CD8-positive, alpha-beta memory T cell (primary cell): ENCODE measurements around the gene BRSK1. TPM values are rescaled to one million over a fixed set of nuclear protein-coding genes. Genes with fewer than 3 reads are reported as not detected.

Experiments used
- CTCF ChIA-PET: fragments of 350-600 bp; sonication (Branson Sonifier 250); formaldehyde crosslinking; loops from one replicate; lab custom pipeline; 2021; ENCODE audit warnings: antibody characterized with exemption; lab: Charles Lee
- POLR2A ChIA-PET: fragments of 350-600 bp; sonication (Branson Sonifier 250); formaldehyde crosslinking; loops from one replicate; lab custom pipeline; 2021; ENCODE audit warnings: antibody characterized with exemption; lab: Charles Lee
- DNase-seq, 5 donors: peaks; one replicate each; pipeline versions ENCODE4 v3.0.0 to v3.0.0-alpha.2; 2020 to 2022; ENCODE audit warnings: mixed read lengths in 1 of 5
- H3K27ac ChIP-seq: one replicate; pipeline ENCODE4 v1.7.0; 2013; ENCODE audit warnings: low read depth, mild to moderate bottlenecking, low read length, moderate library complexity
- H3K27me3 ChIP-seq: 2 replicates; pipeline ENCODE4 v1.7.0; 2013; ENCODE audit warnings: low read length, mild to moderate bottlenecking; ENCODE audit not compliant: insufficient read depth, poor library complexity, severe bottlenecking
- H3K36me3 ChIP-seq: 2 replicates; pipeline ENCODE4 v1.7.0; 2013; ENCODE audit warnings: mild to moderate bottlenecking, low read length, moderate library complexity; ENCODE audit not compliant: insufficient read depth
- H3K4me1 ChIP-seq: 2 replicates; pipeline ENCODE4 v1.7.0; 2013; ENCODE audit warnings: mild to moderate bottlenecking, low read length, moderate library complexity; ENCODE audit not compliant: insufficient read depth
- H3K4me3 ChIP-seq: 2 replicates; pipeline ENCODE4 v1.7.0; 2013; ENCODE audit warnings: mild to moderate bottlenecking, low read length
- H3K9me3 ChIP-seq: 2 replicates; pipeline ENCODE4 v1.7.0; 2013; ENCODE audit warnings: mild to moderate bottlenecking, low read length
- H3K27ac Mint-ChIP-seq, 8 donors: one replicate each; pipeline ENCODE4 v1.8.0; 2020 to 2021; ENCODE audit warnings: mixed read lengths in 8 of 8, mild to moderate bottlenecking in 6 of 8, inconsistent platforms in 3 of 8, moderate library complexity in 3 of 8
- H3K27me3 Mint-ChIP-seq, 2 donors: one replicate each; pipeline ENCODE4 v1.8.0; 2020 to 2021; ENCODE audit warnings: mixed read lengths in 2 of 2, mild to moderate bottlenecking in 1 of 2, moderate library complexity in 1 of 2
- H3K36me3 Mint-ChIP-seq, 3 donors: one replicate each; pipeline ENCODE4 v1.8.0; 2020 to 2021; ENCODE audit warnings: mixed read lengths in 3 of 3, inconsistent platforms in 1 of 3, mild to moderate bottlenecking in 1 of 3
- H3K4me1 Mint-ChIP-seq, 3 donors: one replicate each; pipeline ENCODE4 v1.8.0; 2020 to 2021; ENCODE audit warnings: mixed read lengths in 3 of 3, inconsistent platforms in 1 of 3, mild to moderate bottlenecking in 1 of 3
- H3K4me3 Mint-ChIP-seq, 7 donors: one replicate each; pipeline ENCODE4 v1.8.0; 2020 to 2021; ENCODE audit warnings: mixed read lengths in 7 of 7, mild to moderate bottlenecking in 6 of 7, moderate library complexity in 4 of 7, inconsistent platforms in 2 of 7
- H3K9me3 Mint-ChIP-seq, 5 donors: one replicate each; pipeline ENCODE4 v1.8.0; 2020 to 2022; ENCODE audit warnings: mixed read lengths in 5 of 5, mild to moderate bottlenecking in 3 of 5, moderate library complexity in 2 of 5, inconsistent platforms in 1 of 5
- polyA plus RNA-seq: library from polyadenylated mRNA; unstranded; fragments of 300-500 nt; fragmentation: Illumina TruSeq; gene quantifications from one replicate; pipeline ENCODE4 v1.2.3, GENCODE V29; 2021
- total RNA-seq, 2 experiments: library from RNA; stranded (reverse); gene quantifications; one replicate each; pipeline ENCODE4 v1.2.3, GENCODE V29; 2021

The BRSK1 gene
- total and polyA plus RNA-seq, 3 experiments from 2014 or later = 0.82 to 5.7 (median 4.1) TPM

- H3K36me3 ChIP-seq = no peaks in the 10 kb centered on the region
- peak in 2 of 5 donors; percentile 14 to 35 for DNase-seq
- H3K27me3 ChIP-seq = no peaks in the 10 kb centered on the region
- H3K9me3 ChIP-seq = no peaks in the 10 kb centered on the region
- ChIA-PET CTCF (interaction anchor here (1.1 to 1.2 kb wide), 2 partner anchors 23 to 45 kb away, joined by 3 to 6 read pairs; partner anchors contain the start of gene HSPBP1), POLR2A (interaction anchor here (0.7 to 4.7 kb wide), 5 partner anchors 23 to 398 kb away, joined by 3 to 15 read pairs (median 6); partner anchors contain the start of genes HSPBP1, KMT5C and U2AF2)
- H3K9me3 Mint-ChIP-seq = no peaks in the 10 kb centered on the region
- H3K27me3 Mint-ChIP-seq = peaks cover 0 to 3% of the 10 kb centered on the region in 2 donors
- H3K27ac ChIP-seq = peak overlapping the region; percentile 83
- H3K27ac Mint-ChIP-seq = peak overlapping the region; percentile 95 to 99 (median 98)
- peaks cover 0 to 33% (median 2%) of the 10 kb centered on the region in 3 donors for H3K36me3 Mint-ChIP-seq
- H3K4me3 Mint-ChIP-seq = peak overlapping the region; percentile 95 to 98 (median 98)
- H3K4me1 Mint-ChIP-seq = peaks cover 58 to 69% (median 61%) of the 10 kb centered on the region in 3 donors
- H3K4me3 ChIP-seq = peak overlapping the region; percentile 89
- peaks cover 60% of the 10 kb centered on the region for H3K4me1 ChIP-seq
Observed at GRCh38 chr19:55256562-55257460, 27.0 kb upstream of the BRSK1 start.

GRCh38 chr19:55257461-55258420 lies 26.1 kb upstream of the BRSK1 start:
- ChIA-PET CTCF (interaction anchor here (0.8 kb wide), 1 partner anchor 116 kb away, joined by 3 read pairs; no protein-coding TSS in a partner anchor), POLR2A (interaction anchor here (0.7 to 1.2 kb wide), 3 partner anchors 22 to 397 kb away, joined by 3 to 6 read pairs (median 3); partner anchors contain the start of genes HSPBP1 and U2AF2)
- peak in 1 of 5 donors; percentile 43 for DNase-seq
- Histone ChIP-seq H3K36me3 (no peaks in the 10 kb centered on the region), H3K4me3 (peak overlapping the region; percentile 89), H3K9me3 (no peaks in the 10 kb centered on the region), H3K27me3 (no peaks in the 10 kb centered on the region), H3K27ac (peak overlapping the region; percentile 83), H3K4me1 (peaks cover 51% of the 10 kb centered on the region)
- H3K9me3 Mint-ChIP-seq = no peaks in the 10 kb centered on the region
- H3K27me3 Mint-ChIP-seq = peaks cover 0 to 3% of the 10 kb centered on the region in 2 donors
- peaks cover 51 to 59% (median 54%) of the 10 kb centered on the region in 3 donors for H3K4me1 Mint-ChIP-seq
- H3K36me3 Mint-ChIP-seq = peaks cover 0 to 39% (median 3%) of the 10 kb centered on the region in 3 donors
- H3K27ac Mint-ChIP-seq = peak overlapping the region; percentile 95 to 99 (median 98)
- H3K4me3 Mint-ChIP-seq = peak overlapping the region; percentile 95 to 98 (median 98)

- H3K4me3 ChIP-seq = peak overlapping the region; percentile 82
- H3K36me3 Mint-ChIP-seq = peaks cover 0 to 45% (median 3%) of the 10 kb centered on the region in 3 donors
- DNase-seq = peak in 3 of 5 donors; percentile 45 to 71 (median 53)
- peaks cover 0 to 3% of the 10 kb centered on the region in 2 donors for H3K27me3 Mint-ChIP-seq
- no peaks in the 10 kb centered on the region for H3K9me3 Mint-ChIP-seq
- H3K27ac Mint-ChIP-seq = peak overlapping the region; percentile 68 to 99 (median 98)
- no peaks in the 10 kb centered on the region for H3K9me3 ChIP-seq
- H3K4me3 Mint-ChIP-seq = peak overlapping the region; percentile 90 to 97 (median 93)
- no peaks in the 10 kb centered on the region for H3K36me3 ChIP-seq
- H3K4me1 Mint-ChIP-seq = peaks cover 48 to 52% (median 48%) of the 10 kb centered on the region in 3 donors
- ChIA-PET POLR2A (interaction anchor here (0.7 to 2.3 kb wide), 8 partner anchors 21 to 380 kb away, joined by 3 to 33 read pairs (median 5); partner anchors contain the start of genes HSPBP1, KMT5C, TMEM238 and UBE2S), CTCF (interaction anchor here (0.8 to 1.3 kb wide), 3 partner anchors 14 to 117 kb away, joined by 3 read pairs; no protein-coding TSS in a partner anchor)
- H3K4me1 ChIP-seq = peaks cover 44% of the 10 kb centered on the region
- no peaks in the 10 kb centered on the region for H3K27me3 ChIP-seq
- H3K27ac ChIP-seq = peak overlapping the region; percentile 91
Observed at GRCh38 chr19:55258476-55258827, 25.3 kb upstream of the BRSK1 start.

- Histone ChIP-seq H3K9me3 (no peaks in the 10 kb centered on the region), H3K27ac (peak within 1 kb of the TSS; percentile 91), H3K27me3 (no peaks in the 10 kb centered on the region), H3K4me3 (peak within 1 kb of the TSS; percentile 89), H3K36me3 (no peaks in the 10 kb centered on the region), H3K4me1 (peaks cover 38% of the 10 kb centered on the region)
- H3K27me3 Mint-ChIP-seq = no peaks in the 10 kb centered on the region
- peaks cover 0 to 40% (median 2%) of the 10 kb centered on the region in 3 donors for H3K36me3 Mint-ChIP-seq
- peak within 1 kb of the TSS; percentile 98 to 99 (median 98) for H3K27ac Mint-ChIP-seq
- H3K9me3 Mint-ChIP-seq = no peaks in the 10 kb centered on the region
- ChIA-PET CTCF (interaction anchor here (0.7 to 2.7 kb wide), 10 partner anchors 15 to 394 kb away, joined by 3 to 9 read pairs (median 4); partner anchors contain the start of genes HSPBP1 and TMEM238), POLR2A (interaction anchor here (0.7 to 2.3 kb wide), 12 partner anchors 8 to 340 kb away, joined by 3 to 33 read pairs (median 4); partner anchors contain the start of genes FIZ1, HSPBP1, KMT5C and NAT14)
- peak within 1 kb of the TSS; percentile 95 to 98 (median 98) for H3K4me3 Mint-ChIP-seq
- DNase-seq = peak; percentile 91 to 97 (median 95)
- peaks cover 43 to 47% (median 43%) of the 10 kb centered on the region in 3 donors for H3K4me1 Mint-ChIP-seq
Observed at GRCh38 chr19:55258828-55259539, 24.8 kb upstream of the BRSK1 start, which contains the start of gene PPP6R1. TSS of gene PPP6R1 (minus strand) at chr19:55259017. CDS start at chr19:55247103, 11,914 bp downstream.

GRCh38 chr19:55259540-55260210 lies 24.1 kb upstream of the BRSK1 start:
- H3K36me3 ChIP-seq = no peaks in the 10 kb centered on the region
- H3K9me3 ChIP-seq = no peaks in the 10 kb centered on the region
- Mint-ChIP-seq H3K27me3 (no peaks in the 10 kb centered on the region), H3K4me3 (peak overlapping the region; percentile 90 to 97 (median 92)), H3K36me3 (peaks cover 0 to 35% (median 2%) of the 10 kb centered on the region in 3 donors), H3K9me3 (no peaks in the 10 kb centered on the region), H3K27ac (peak overlapping the region; percentile 96 to 99 (median 98)), H3K4me1 (peaks cover 39 to 40% (median 39%) of the 10 kb centered on the region in 3 donors)
- DNase-seq = no peak
- peak overlapping the region; percentile 82 for H3K4me3 ChIP-seq
- H3K27me3 ChIP-seq = no peaks in the 10 kb centered on the region
- H3K4me1 ChIP-seq = peaks cover 34% of the 10 kb centered on the region
- CTCF ChIA-PET = interaction anchor here (0.7 to 2.7 kb wide), 10 partner anchors 16 to 394 kb away, joined by 3 to 9 read pairs (median 4); partner anchors contain the start of genes HSPBP1 and TMEM238
- H3K27ac ChIP-seq = peak overlapping the region; percentile 91
- POLR2A ChIA-PET = interaction anchor here (0.7 to 2.3 kb wide), 12 partner anchors 9 to 340 kb away, joined by 3 to 33 read pairs (median 4); partner anchors contain the start of genes FIZ1, HSPBP1, KMT5C and NAT14

- CTCF ChIA-PET = interaction anchor here (1.7 kb wide), 2 partner anchors 156 to 242 kb away, joined by 3 to 4 read pairs; no protein-coding TSS in a partner anchor
Observed at GRCh38 chr19:55261671-55262126, 22.1 kb upstream of the BRSK1 start.

More at GRCh38 chr19:55261671-55262126, 22.1 kb upstream of the BRSK1 start:
- POLR2A ChIA-PET = interaction anchor here (0.5 to 1.6 kb wide), 4 partner anchors 17 to 373 kb away, joined by 3 to 8 read pairs (median 4); partner anchors contain the start of gene HSPBP1
- Histone ChIP-seq H3K4me1 (peaks cover 14% of the 10 kb centered on the region), H3K36me3 (no peaks in the 10 kb centered on the region), H3K4me3 (no peak overlapping the region), H3K27ac (no peak overlapping the region), H3K9me3 (no peaks in the 10 kb centered on the region), H3K27me3 (no peaks in the 10 kb centered on the region)
- Mint-ChIP-seq H3K27me3 (no peaks in the 10 kb centered on the region), H3K9me3 (peaks cover 0 to 3% (median 0%) of the 10 kb centered on the region in 5 donors), H3K36me3 (peaks cover 5 to 32% (median 6%) of the 10 kb centered on the region in 3 donors), H3K4me3 (no peak overlapping the region), H3K4me1 (peaks cover 24 to 25% (median 24%) of the 10 kb centered on the region in 3 donors), H3K27ac (no peak overlapping the region)
- no peak for DNase-seq
